Breast epithelium (tissue), 4 donors: ENCODE data around the gene TMC5. TPM values are rescaled to one million over a fixed set of nuclear protein-coding genes. Genes with fewer than 3 reads are reported as not detected.

Experiments used
- DNase-seq, 2 donors: peaks; one replicate each; pipeline ENCODE4 v3.0.0-alpha.2; 2019; ENCODE audit warnings: low spot score in 2 of 2
- H3K27ac ChIP-seq, 2 donors: fragments of 200-600 bp; sonication (generic) in 1 of 2; one replicate each; pipeline ENCODE4 v1.5.1; 2016 to 2019; ENCODE audit warnings: mild to moderate bottlenecking in 1 of 2
- H3K27me3 ChIP-seq, 2 donors: fragments of 200-600 bp; sonication (generic) in 1 of 2; one replicate each; pipeline versions ENCODE4 v1.5.1 to v1.6.0; 2017 to 2019; ENCODE audit warnings: control low read depth in 1 of 2, mild to moderate bottlenecking in 1 of 2
- H3K36me3 ChIP-seq: fragments of 200-600 bp; one replicate; pipeline ENCODE4 v1.5.1; 2019
- H3K4me1 ChIP-seq, 2 donors: fragments of 200-600 bp; sonication (generic); one replicate each; pipeline ENCODE4 v1.5.1; 2016 to 2019; ENCODE audit warnings: control low read depth in 1 of 2
- H3K4me3 ChIP-seq, 3 donors: fragments of 200-600 bp; sonication (generic); 1 replicate in 2 of 3; 2 replicates in 1 of 3; pipeline ENCODE4 v1.5.1; 2016 to 2019; ENCODE audit warnings: mild to moderate bottlenecking in 3 of 3, moderate library complexity in 2 of 3
- H3K9me3 ChIP-seq, 2 donors: fragments of 200-600 bp; sonication (generic) in 1 of 2; one replicate each; pipeline ENCODE4 v1.5.1; 2016 to 2019; ENCODE audit warnings: control low read depth in 1 of 2
- POLR2A ChIP-seq: fragments of 450-650 bp; IDR thresholded peaks from one replicate; pipeline ENCODE4 v1.6.1; 2016; ENCODE audit warnings: antibody characterized with exemption, mild to moderate bottlenecking, moderate library complexity
- POLR2AphosphoS5 ChIP-seq, 3 donors: sonication (generic); formaldehyde crosslinking; IDR thresholded peaks; one replicate each; pipeline ENCODE4 v1.6.1; 2017; ENCODE audit warnings: antibody characterized with exemption in 3 of 3
- intact Hi-C: fragments of 100-400 bp; cut with DNase I; formaldehyde crosslinking; loops from one replicate; pipeline ENCODE4 v1.15.1; 2023; ENCODE audit warnings: low total_unique reads
- total RNA-seq, 3 donors: library from RNA; depleted of rRNA; stranded (reverse); fragments of >200 nt; gene quantifications; one replicate each; pipeline ENCODE4 v1.1.0, GENCODE V29; 2016
- TF ChIP-seq, protein P1 (sequence below), 3 donors: fragments of 450-650 bp; IDR thresholded peaks; one replicate each; pipeline ENCODE4 v1.5.1; 2016 to 2017; ENCODE audit warnings: antibody characterized with exemption in 3 of 3, mild to moderate bottlenecking in 3 of 3, moderate library complexity in 3 of 3

Gene TMC5
- total RNA-seq, 3 donors from 2014 or later = under 0.01 to 40.3 (median 28.8) TPM

DNA sequence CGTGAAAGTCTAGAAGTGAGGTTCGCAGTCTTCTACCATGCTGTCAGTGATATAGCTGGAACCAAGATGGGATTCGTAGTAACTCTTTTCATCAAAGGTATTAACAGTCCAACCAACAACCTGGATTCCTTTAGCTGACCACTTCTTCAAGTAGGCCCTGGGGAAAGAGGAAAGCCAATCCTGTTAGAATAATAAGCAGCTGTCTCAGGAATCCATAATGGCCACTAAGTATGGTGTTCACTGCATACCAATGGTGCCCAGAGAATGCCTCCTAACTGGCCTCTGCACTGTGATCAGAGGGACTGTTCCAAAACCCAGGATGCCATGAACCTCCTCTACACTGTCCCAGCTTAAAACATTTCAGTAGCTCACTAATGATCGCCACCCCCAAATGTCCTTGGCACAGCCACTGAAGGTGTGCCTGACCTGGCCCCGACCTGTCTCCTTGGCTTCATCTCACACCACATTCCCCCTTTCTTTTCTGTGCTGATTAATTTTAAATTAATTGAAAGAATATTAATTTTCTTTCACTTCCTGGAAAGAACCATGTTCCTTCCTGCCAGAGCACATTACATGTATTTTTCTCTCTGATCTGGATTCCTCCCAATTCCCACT lies 85.9 kb downstream of the TMC5 start:
- no peak for TF ChIP-seq POLR2A
- Histone ChIP-seq H3K4me3 (no peak overlapping the region), H3K36me3 (peaks cover 3% of the 10 kb centered on the region), H3K9me3 (no peaks in the 10 kb centered on the region), H3K4me1 (no peaks in the 10 kb centered on the region), H3K27me3 (no peaks in the 10 kb centered on the region), H3K27ac (no peak overlapping the region)
- no peak for DNase-seq
- intact Hi-C loops = loop anchor here (10.0 kb wide), 1 partner anchor 419 kb away; no protein-coding TSS in a partner anchor

DNA sequence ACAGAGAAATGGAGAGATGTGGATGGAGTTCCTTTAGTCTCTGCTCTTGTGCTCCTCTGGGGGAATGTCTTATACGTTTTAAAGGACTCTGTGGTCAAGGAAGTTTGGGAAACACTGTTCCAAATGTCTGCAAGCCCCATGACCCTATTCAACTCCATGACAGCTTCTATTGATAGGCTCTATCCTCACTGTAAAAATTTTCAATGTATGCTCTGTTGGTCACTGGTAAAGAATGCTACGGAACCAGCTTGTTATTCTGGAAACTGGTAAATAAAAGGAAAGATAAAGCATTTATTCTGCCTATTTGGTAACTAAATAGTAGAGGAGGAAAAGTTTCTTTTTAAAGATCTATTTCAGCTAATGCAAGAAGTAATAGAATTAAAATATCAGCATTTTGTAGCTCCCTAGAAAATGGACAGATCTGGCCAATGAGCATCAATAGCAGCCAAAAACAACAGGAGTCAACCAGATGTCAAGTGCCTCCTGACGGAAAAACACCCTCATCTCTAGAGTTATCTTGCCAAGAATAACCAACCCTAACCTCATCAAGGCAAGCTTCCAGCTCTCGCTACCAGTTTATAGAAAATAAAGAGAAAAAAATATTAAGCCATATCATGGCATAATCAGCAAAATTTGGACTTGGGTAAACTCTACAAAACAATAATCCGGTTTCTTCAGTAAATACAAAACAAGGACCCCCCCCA lies 88.1 kb downstream of the TMC5 start:
- Histone ChIP-seq H3K9me3 (no peaks in the 10 kb centered on the region), H3K27ac (no peak overlapping the region), H3K36me3 (peaks cover 3% of the 10 kb centered on the region), H3K4me3 (no peak overlapping the region), H3K4me1 (no peaks in the 10 kb centered on the region), H3K27me3 (no peaks in the 10 kb centered on the region)
- DNase-seq = no peak
- TF ChIP-seq POLR2AphosphoS5 (IDR thresholded peaks at IDR 0.05) = no peak
- no peak for TF ChIP-seq POLR2A
- TF ChIP-seq, protein P1, sequence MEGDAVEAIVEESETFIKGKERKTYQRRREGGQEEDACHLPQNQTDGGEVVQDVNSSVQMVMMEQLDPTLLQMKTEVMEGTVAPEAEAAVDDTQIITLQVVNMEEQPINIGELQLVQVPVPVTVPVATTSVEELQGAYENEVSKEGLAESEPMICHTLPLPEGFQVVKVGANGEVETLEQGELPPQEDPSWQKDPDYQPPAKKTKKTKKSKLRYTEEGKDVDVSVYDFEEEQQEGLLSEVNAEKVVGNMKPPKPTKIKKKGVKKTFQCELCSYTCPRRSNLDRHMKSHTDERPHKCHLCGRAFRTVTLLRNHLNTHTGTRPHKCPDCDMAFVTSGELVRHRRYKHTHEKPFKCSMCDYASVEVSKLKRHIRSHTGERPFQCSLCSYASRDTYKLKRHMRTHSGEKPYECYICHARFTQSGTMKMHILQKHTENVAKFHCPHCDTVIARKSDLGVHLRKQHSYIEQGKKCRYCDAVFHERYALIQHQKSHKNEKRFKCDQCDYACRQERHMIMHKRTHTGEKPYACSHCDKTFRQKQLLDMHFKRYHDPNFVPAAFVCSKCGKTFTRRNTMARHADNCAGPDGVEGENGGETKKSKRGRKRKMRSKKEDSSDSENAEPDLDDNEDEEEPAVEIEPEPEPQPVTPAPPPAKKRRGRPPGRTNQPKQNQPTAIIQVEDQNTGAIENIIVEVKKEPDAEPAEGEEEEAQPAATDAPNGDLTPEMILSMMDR (IDR thresholded peaks at IDR 0.05) = no peak
- intact Hi-C loops = loop anchor here (10.0 kb wide), 1 partner anchor 421 kb away; no protein-coding TSS in a partner anchor

DNA sequence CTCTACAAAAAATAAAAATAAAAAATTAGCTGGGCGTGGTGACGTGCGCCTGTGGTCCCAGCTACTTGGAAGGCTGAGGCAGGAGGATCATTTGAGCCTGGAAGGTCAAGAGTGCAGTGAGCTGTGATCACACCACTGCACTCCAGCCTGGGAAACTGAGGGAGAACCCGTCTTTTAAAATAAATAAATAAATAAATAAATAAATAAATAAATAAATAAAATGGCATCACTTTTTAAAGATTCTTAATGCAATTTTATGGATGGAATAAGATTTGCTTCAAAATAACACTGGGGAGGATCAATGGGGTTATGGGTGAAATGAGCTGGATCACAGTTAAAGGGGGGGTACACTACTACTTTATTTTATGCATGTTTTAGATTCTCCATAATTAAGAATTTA lies 89.3 kb downstream of the TMC5 start:
- Histone ChIP-seq H3K27ac (no peak overlapping the region), H3K27me3 (no peaks in the 10 kb centered on the region)
- intact Hi-C loops = loop anchor here (10.0 kb wide), 1 partner anchor 422 kb away; no protein-coding TSS in a partner anchor

DNA sequence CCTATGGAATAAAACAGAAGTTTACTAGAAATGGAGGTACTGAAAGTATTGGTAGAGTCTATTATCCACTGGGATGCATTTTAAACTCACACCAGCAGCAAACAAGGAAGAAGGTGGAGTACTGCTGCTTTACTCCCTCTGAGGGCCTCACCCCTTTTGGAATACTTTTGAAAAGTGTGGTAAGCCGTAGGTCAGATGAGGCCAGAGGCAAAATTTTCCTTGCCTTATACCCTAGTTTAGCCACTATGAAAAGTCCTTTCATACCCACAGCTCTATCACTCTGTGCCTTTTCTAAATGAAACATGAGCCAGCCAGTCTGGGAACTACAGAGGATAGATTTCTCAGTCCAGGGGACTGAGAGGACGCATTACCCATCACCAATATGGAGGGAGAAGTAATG lies 90.2 kb downstream of the TMC5 start:
- no peak overlapping the region for H3K4me3 ChIP-seq
- no peak overlapping the region for H3K27ac ChIP-seq
- H3K9me3 ChIP-seq = no peaks in the 10 kb centered on the region
- no peak for DNase-seq
- H3K36me3 ChIP-seq = no peaks in the 10 kb centered on the region
- intact Hi-C loops = loop anchor here (10.0 kb wide), 1 partner anchor 423 kb away; no protein-coding TSS in a partner anchor
- no peaks in the 10 kb centered on the region for H3K4me1 ChIP-seq
- no peaks in the 10 kb centered on the region for H3K27me3 ChIP-seq
- TF ChIP-seq POLR2A (no peak), POLR2AphosphoS5 (IDR thresholded peaks at IDR 0.05) (no peak)
- TF ChIP-seq, protein P1 (IDR thresholded peaks at IDR 0.05) = no peak

More for the DNA sequence above, 89.3 kb downstream of the TMC5 start:
- no peaks in the 10 kb centered on the region for H3K9me3 ChIP-seq
- no peak for DNase-seq
- no peak overlapping the region for H3K4me3 ChIP-seq
- no peaks in the 10 kb centered on the region for H3K4me1 ChIP-seq
- TF ChIP-seq, protein P1 (IDR thresholded peaks at IDR 0.05) = no peak
- TF ChIP-seq POLR2A = no peak
- H3K36me3 ChIP-seq = no peaks in the 10 kb centered on the region

DNA sequence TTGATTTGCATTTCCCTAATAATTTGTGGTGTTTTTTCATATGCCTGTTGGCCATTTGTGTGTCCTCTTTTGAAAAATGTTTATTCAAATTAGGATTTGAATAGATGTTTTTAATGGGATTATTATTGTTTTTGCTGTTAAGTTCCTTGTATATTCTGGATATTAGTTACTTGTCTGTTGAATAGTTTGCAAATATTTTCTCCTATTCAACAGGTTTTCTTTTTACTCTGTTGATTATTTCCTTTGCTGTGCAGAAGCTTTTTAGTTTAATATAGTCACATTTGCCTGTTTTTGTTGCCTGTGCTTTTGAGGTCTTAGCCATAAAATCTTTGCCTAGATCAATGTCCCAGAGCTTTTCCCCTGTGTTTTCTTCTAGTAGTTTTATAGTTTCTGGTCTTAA lies 94.6 kb downstream of the TMC5 start:
- TF ChIP-seq POLR2AphosphoS5 (IDR thresholded peaks at IDR 0.05) (no peak), POLR2A (no peak)
- TF ChIP-seq, protein P1 (IDR thresholded peaks at IDR 0.05) = no peak
- H3K27ac ChIP-seq = no peak overlapping the region
- H3K4me1 ChIP-seq = no peaks in the 10 kb centered on the region
- DNase-seq = no peak
- no peaks in the 10 kb centered on the region for H3K27me3 ChIP-seq
- H3K36me3 ChIP-seq = no peaks in the 10 kb centered on the region
- no peak overlapping the region for H3K4me3 ChIP-seq
- intact Hi-C loops = no loop called here
- no peaks in the 10 kb centered on the region for H3K9me3 ChIP-seq
